Ishikawa (cell line): ENCODE measurements around the gene CPEB4.

Experiments
- CEBPB ChIP-seq: IDR thresholded peaks from 2 replicates; pipeline ENCODE4 v1.6.1; 2012
- CREB1 ChIP-seq: IDR thresholded peaks from 2 replicates; pipeline ENCODE4 v1.6.1; 2012; ENCODE audit warnings: low read depth
- EGR1 ChIP-seq: IDR thresholded peaks from 2 replicates; pipeline ENCODE4 v1.6.1; 2012
- EP300 ChIP-seq: IDR thresholded peaks from 2 replicates; pipeline ENCODE4 v1.6.1; 2012; ENCODE audit warnings: borderline replicate concordance
- FOXM1 ChIP-seq: IDR thresholded peaks from 2 replicates; pipeline ENCODE4 v1.6.1; 2012; ENCODE audit warnings: low read depth, borderline replicate concordance
- MAX ChIP-seq: IDR thresholded peaks from 2 replicates; pipeline ENCODE4 v1.6.1; 2012
- NFIC ChIP-seq: IDR thresholded peaks from 2 replicates; pipeline ENCODE4 v1.6.1; 2012
- RAD21 ChIP-seq: IDR thresholded peaks from 2 replicates; pipeline ENCODE4 v1.6.1; 2012; ENCODE audit warnings: low read depth
- REST ChIP-seq: IDR thresholded peaks from 2 replicates; pipeline ENCODE4 v1.6.1; 2012; ENCODE audit warnings: low read depth, mild to moderate bottlenecking
- TAF1 ChIP-seq: IDR thresholded peaks from 2 replicates; pipeline ENCODE4 v1.6.1; 2012; ENCODE audit warnings: low read depth, mild to moderate bottlenecking
- TCF12 ChIP-seq: IDR thresholded peaks from 2 replicates; pipeline ENCODE4 v1.6.1; 2012; ENCODE audit warnings: low read depth
- TEAD4 ChIP-seq: IDR thresholded peaks from 2 replicates; pipeline ENCODE4 v1.6.1; 2012
- USF1 ChIP-seq: IDR thresholded peaks from 2 replicates; pipeline ENCODE4 v1.6.1; 2012
- YY1 ChIP-seq: IDR thresholded peaks from 2 replicates; pipeline ENCODE4 v1.6.1; 2012; ENCODE audit warnings: low read depth
- ZBTB7A ChIP-seq: IDR thresholded peaks from 2 replicates; pipeline ENCODE4 v1.6.1; 2012; ENCODE audit warnings: low read depth

Gene CPEB4

DNA sequence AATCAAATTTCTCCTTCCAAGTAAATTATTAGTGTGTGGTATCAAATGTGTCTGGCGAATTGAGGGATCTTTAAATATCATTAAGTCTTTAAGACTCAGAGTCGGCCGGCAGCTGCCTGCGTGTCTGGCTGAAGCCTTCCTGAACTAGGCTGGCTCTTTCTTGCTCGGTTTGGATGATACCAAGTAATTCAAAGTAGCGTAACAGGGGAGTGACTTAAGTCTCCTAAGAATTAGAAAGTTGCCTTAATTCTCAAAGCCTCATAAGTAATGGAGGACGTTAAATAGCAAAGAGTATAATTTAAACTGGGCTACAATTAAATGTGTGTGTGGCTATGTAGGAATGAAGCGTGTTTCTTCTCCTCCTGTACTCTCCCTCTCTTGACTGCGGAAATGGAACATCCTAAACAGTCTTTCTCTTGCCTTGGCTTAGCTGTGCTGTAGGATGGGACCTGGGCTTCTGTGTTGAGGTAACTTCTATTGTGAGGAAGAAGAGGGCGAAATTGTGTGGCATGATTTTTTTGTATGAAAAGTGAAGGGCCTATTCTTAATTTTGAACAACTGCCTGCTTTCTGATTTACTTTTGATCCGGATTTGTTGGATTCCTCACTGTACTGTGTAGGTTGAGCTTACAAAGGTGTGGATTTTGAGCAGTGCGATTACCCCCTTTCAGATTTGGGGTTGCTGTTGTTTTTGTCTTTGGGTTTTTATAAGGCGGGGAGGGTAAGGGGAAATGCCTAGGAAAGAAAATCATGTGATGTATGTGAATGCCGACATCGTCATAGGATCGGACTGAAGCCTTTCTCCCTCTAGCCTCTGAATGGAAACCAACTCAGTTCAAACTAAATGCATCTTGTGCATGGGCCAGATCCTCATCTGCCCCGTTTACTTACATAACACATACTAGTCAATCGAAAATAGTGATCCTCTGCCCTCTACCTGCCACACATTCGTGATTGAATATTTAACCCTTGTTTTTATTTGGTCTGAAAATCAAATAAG, 29.9 kb downstream of the CPEB4 start:
- TF ChIP-seq FOXM1 (no peak), MAX (peak; percentile 36; the same call in 1 of the 2 replicates), CREB1 (no peak), TAF1 (peak; percentile 62)

DNA sequence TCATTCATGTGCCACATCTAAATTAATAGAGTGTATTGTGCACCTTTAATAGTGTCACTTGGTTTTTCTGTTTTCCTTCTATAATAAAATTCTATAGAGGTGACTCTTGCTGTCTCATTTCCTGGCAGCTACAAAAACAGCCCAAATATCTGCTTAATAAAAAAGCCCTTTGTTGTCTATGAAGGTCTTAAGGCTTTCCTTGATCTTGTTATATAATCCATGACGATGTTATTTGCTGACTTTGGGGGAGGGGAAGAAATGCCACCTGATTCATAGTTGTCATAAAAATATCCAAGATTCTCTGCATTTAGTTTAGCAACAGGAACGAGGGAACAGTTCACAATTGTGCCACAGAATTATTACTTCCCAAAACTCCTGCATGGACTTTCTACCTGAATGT, 31.3 kb downstream of the CPEB4 start:
- TF ChIP-seq RAD21 (no peak), USF1 (no peak), ZBTB7A (no peak), TCF12 (no peak), NFIC (no peak)

DNA sequence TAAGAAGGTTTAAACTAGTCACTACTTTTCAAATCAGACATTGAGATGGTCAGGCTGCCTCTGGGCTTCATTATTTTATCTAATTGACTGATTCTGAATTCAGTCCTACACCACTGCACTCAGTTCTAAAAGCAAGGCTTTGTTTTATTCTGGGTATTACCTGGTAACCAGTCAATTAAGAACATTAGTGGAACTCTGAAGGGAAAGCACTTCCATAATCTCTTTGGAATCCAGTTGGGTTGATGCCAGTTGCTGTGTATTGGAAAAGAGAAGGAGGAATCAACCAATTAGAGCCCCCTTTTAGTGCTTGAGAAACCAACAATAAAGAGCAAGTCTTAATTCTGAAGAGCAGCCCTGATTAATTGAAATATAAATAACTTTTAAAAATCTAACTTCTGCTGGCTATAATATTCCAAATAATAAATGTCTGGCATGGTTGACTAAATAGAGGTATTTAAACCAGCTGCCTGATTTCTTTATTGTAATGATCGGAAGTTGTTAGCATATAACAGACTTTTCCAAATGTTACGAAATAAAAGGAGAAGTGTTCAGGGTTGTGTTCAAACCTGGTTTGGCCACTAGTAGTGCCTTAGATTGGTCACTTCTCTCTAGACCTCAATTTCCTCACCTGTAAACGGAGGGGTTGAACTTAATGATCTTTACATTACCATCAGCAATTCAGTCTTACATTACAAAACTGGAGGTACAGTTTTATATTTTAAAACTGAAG, 32.0 kb downstream of the CPEB4 start:
- TF ChIP-seq TEAD4 (no peak), FOXM1 (no peak), EGR1 (no peak), RAD21 (no peak), TAF1 (no peak), TCF12 (no peak), ZBTB7A (no peak)

GRCh38 chr5:173920866-173921555, 32.9 kb downstream of the CPEB4 start:
- TF ChIP-seq YY1 (no peak), ZBTB7A (no peak), TAF1 (no peak)

DNA sequence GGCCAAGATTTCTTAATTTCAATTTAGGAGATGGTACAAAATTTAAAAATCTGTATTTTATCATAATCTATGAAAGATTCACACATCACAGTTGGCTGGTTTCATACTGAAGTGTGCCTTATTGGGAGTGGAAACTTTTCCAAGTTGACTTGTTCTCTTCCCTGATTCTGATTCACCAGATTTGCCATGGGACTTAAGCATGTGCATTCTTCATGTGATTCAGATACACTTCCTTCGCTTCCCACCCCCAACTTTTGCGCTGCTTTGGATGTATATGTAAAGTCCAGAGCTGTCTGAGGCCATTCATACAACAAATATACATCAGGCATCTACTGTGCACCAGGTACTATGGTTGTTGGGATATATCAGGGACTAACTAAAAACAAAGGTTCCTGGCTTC, 34.4 kb downstream of the CPEB4 start:
- TF ChIP-seq EP300 (no peak), RAD21 (no peak), USF1 (no peak), TEAD4 (no peak), TAF1 (no peak), MAX (no peak), CEBPB (no peak), ZBTB7A (no peak), CREB1 (no peak), EGR1 (no peak), FOXM1 (no peak), YY1 (no peak), TCF12 (no peak), REST (no peak), NFIC (no peak)

- TF ChIP-seq ZBTB7A (no peak), YY1 (no peak), FOXM1 (no peak), RAD21 (no peak), EP300 (no peak), REST (no peak), TEAD4 (no peak), EGR1 (no peak), CREB1 (no peak)
Measured at GRCh38 chr5:173923218-173924095, 35.3 kb downstream of the CPEB4 start.
